H1 (cell line): ENCODE data around the gene GREM2. TPM values are rescaled to one million over a fixed set of nuclear protein-coding genes. Genes with fewer than 3 reads are reported as not detected.

ENCODE experiments used
- CTCF ChIA-PET: fragments of 300-600 bp; sonication (Branson Sonifier 250); formaldehyde crosslinking; loops from one replicate; lab custom pipeline; 2021; ENCODE audit not compliant: partially characterized antibody; lab: Charles Lee
- POLR2A ChIA-PET: fragments of 300-600 bp; sonication (Branson Sonifier 250); formaldehyde crosslinking; loops from one replicate; lab custom pipeline; 2021; ENCODE audit warnings: inconsistent platforms; ENCODE audit not compliant: partially characterized antibody; lab: Charles Lee
- DNase-seq, 2 experiments: peaks; one replicate each; pipeline versions ENCODE4 v3.0.0 to v3.0.0-alpha.2; 2010 to 2022; ENCODE audit warnings: low spot score in 2 of 2, low read depth in 1 of 2, mixed read lengths in 1 of 2
- FAIRE-seq: peaks from 2 replicates; lab custom pipeline; 2011; peaks lifted over from hg19 to GRCh38; lab: Jason Lieb, UNC
- H2AFZ ChIP-seq: 2 replicates; pipeline ENCODE4 v1.8.1; 2012; ENCODE audit warnings: low read length, inconsistent platforms
- H2AK5ac ChIP-seq: 2 replicates; pipeline ENCODE4 v1.6.1; 2013; ENCODE audit warnings: low read depth, low read length
- H2BK120ac ChIP-seq: replicated peaks from 2 replicates; pipeline ENCODE3; 2013; ENCODE audit warnings: low read depth, low read length, inconsistent platforms
- H2BK12ac ChIP-seq: 2 replicates; pipeline ENCODE4 v1.6.1; 2013; ENCODE audit warnings: low read depth, low read length
- H2BK15ac ChIP-seq: 2 replicates; pipeline ENCODE4 v1.6.1; 2013; ENCODE audit warnings: low read length
- H2BK20ac ChIP-seq: 2 replicates; pipeline ENCODE4 v1.6.1; 2013; ENCODE audit warnings: low read length
- H2BK5ac ChIP-seq: 2 replicates; pipeline ENCODE4 v1.6.1; 2013; ENCODE audit warnings: low read depth, low read length
- H3K14ac ChIP-seq: 2 replicates; pipeline ENCODE4 v1.6.1; 2013; ENCODE audit warnings: inconsistent platforms; ENCODE audit not compliant: insufficient read length
- H3K18ac ChIP-seq: 2 replicates; pipeline ENCODE4 v1.6.1; 2013; ENCODE audit warnings: low read length; ENCODE audit errors: extremely low read depth
- H3K23ac ChIP-seq: 2 replicates; pipeline ENCODE4 v1.6.1; 2013; ENCODE audit warnings: inconsistent platforms; ENCODE audit not compliant: insufficient read length
- H3K23me2 ChIP-seq: 2 replicates; pipeline ENCODE4 v1.6.1; 2013; ENCODE audit warnings: low read depth, low read length
- H3K27ac ChIP-seq: 2 replicates; pipeline ENCODE4 v1.6.1; 2011; ENCODE audit warnings: low read depth, low read length, inconsistent platforms
- H3K27me3 ChIP-seq, 4 experiments: replicated peaks in 1 of 4; 1 replicate in 1 of 4; 2 replicates in 3 of 4; pipeline versions ENCODE4 v1.6.1 to v1.8.1; 2011 to 2013; ENCODE audit warnings: low read length in 3 of 4, mild to moderate bottlenecking in 3 of 4, inconsistent platforms in 2 of 4, mixed read lengths in 2 of 4, moderate library complexity in 1 of 4; ENCODE audit not compliant: control insufficient read depth in 3 of 4, insufficient read depth in 3 of 4; ENCODE audit errors: extremely low read depth in 1 of 4
- H3K36me3 ChIP-seq, 4 experiments: 2 replicates each; pipeline versions ENCODE4 v1.6.1 to v1.8.1; 2011 to 2013; ENCODE audit warnings: mild to moderate bottlenecking in 4 of 4, low read length in 3 of 4, moderate library complexity in 2 of 4, control low read depth in 1 of 4, inconsistent platforms in 1 of 4; ENCODE audit not compliant: insufficient read depth in 4 of 4, control insufficient read depth in 2 of 4
- H3K4ac ChIP-seq: replicated peaks from 2 replicates; pipeline ENCODE3; 2013; ENCODE audit warnings: low read length, low read depth, mixed read lengths, inconsistent platforms; ENCODE audit not compliant: insufficient read length
- H3K4me1 ChIP-seq, 4 experiments: replicated peaks in 1 of 4; 1 replicate in 1 of 4; 2 replicates in 3 of 4; pipeline versions ENCODE4 v1.6.1 to v1.8.1; 2011 to 2013; ENCODE audit warnings: low read length in 3 of 4, inconsistent platforms in 2 of 4, mixed read lengths in 1 of 4; ENCODE audit not compliant: insufficient read depth in 4 of 4, control insufficient read depth in 3 of 4
- H3K4me2 ChIP-seq, 2 experiments: 2 replicates each; pipeline versions ENCODE4 v1.6.1 to v1.8.1; 2011 to 2013; ENCODE audit warnings: low read depth in 2 of 2, low read length in 2 of 2, control low read depth in 1 of 2, inconsistent platforms in 1 of 2, mild to moderate bottlenecking in 1 of 2; ENCODE audit not compliant: insufficient read depth in 1 of 2
- H3K4me3 ChIP-seq, 4 experiments: fragments of 200-600, 300-600 bp in 1 of 4; sonication (generic), shearing (Covaris generic), sonication (Bioruptor Twin) in 1 of 4; 2 replicates each; pipeline versions ENCODE4 v1.5.1 to v1.8.1; 2011 to 2016; ENCODE audit warnings: low read length in 4 of 4, low read depth in 3 of 4, control low read depth in 2 of 4, inconsistent platforms in 2 of 4, mild to moderate bottlenecking in 2 of 4, mixed read lengths in 1 of 4, moderate library complexity in 1 of 4; ENCODE audit not compliant: insufficient read depth in 2 of 4; ENCODE audit errors: extremely low read depth in 1 of 4
- H3K56ac ChIP-seq: replicated peaks from 2 replicates; pipeline ENCODE3; 2013; ENCODE audit warnings: low read depth, mild to moderate bottlenecking, mixed read lengths, low read length, inconsistent platforms; ENCODE audit not compliant: insufficient read length
- H3K79me1 ChIP-seq: 2 replicates; pipeline ENCODE4 v1.6.1; 2013; ENCODE audit warnings: low read depth, low read length, control low read depth
- H3K79me2 ChIP-seq, 2 experiments: 2 replicates each; pipeline versions ENCODE4 v1.6.1 to v1.8.1; 2012 to 2013; ENCODE audit warnings: low read length in 2 of 2, mild to moderate bottlenecking in 2 of 2, inconsistent platforms in 1 of 2; ENCODE audit not compliant: insufficient read depth in 2 of 2, control insufficient read depth in 1 of 2
- H3K9ac ChIP-seq, 4 experiments: replicated peaks in 1 of 4; 1 replicate in 1 of 4; 2 replicates in 3 of 4; pipeline versions ENCODE4 v1.6.1 to v1.8.1; 2011 to 2013; ENCODE audit warnings: low read depth in 3 of 4, low read length in 3 of 4, control low read depth in 2 of 4, mild to moderate bottlenecking in 2 of 4, moderate library complexity in 2 of 4, inconsistent platforms in 1 of 4; ENCODE audit errors: extremely low read depth in 1 of 4
- H3K9me3 ChIP-seq, 2 experiments: 2 replicates each; pipeline versions ENCODE4 v1.6.1 to v1.8.1; 2012 to 2013; ENCODE audit warnings: mild to moderate bottlenecking in 2 of 2, moderate library complexity in 2 of 2, control low read depth in 1 of 2, inconsistent platforms in 1 of 2, low read depth in 1 of 2, low read length in 1 of 2, mixed read lengths in 1 of 2; ENCODE audit not compliant: insufficient read depth in 2 of 2
- H4K20me1 ChIP-seq, 2 experiments: replicated peaks in 1 of 2; 2 replicates each; pipeline versions ENCODE3 to v1.8.1; 2011 to 2013; ENCODE audit warnings: inconsistent platforms in 2 of 2, low read length in 2 of 2, mild to moderate bottlenecking in 1 of 2; ENCODE audit not compliant: insufficient read depth in 2 of 2, control insufficient read depth in 1 of 2
- H4K5ac ChIP-seq: 2 replicates; pipeline ENCODE4 v1.6.1; 2013; ENCODE audit warnings: low read length, low read depth, mixed read lengths, inconsistent platforms; ENCODE audit not compliant: insufficient read length
- H4K8ac ChIP-seq: 2 replicates; pipeline ENCODE4 v1.8.0; 2013; ENCODE audit warnings: mild to moderate bottlenecking, moderate library complexity, low read length, inconsistent platforms; ENCODE audit not compliant: insufficient read depth; ENCODE audit errors: extremely low read depth
- H4K91ac ChIP-seq: replicated peaks from 2 replicates; pipeline ENCODE3; 2013; ENCODE audit warnings: low read length, mixed read lengths, inconsistent platforms; ENCODE audit not compliant: insufficient read length
- MAFK ChIP-seq: IDR thresholded peaks from 2 replicates; pipeline ENCODE4 v1.6.1; 2012; ENCODE audit warnings: low read depth, mild to moderate bottlenecking, improper control_type of control experiment, low read length
- WGBS, 2 experiments: shearing (Covaris generic) in 1 of 2; methylation state at CpG; one replicate each; pipeline versions ENCODE4 v1.1.6 to v1.1.7; 2013 to 2015; ENCODE audit warnings: low lambda C conversion rate in 2 of 2, mixed read lengths in 2 of 2, inconsistent platforms in 1 of 2, low coverage in 1 of 2, missing lambda C conversion rate in 1 of 2; ENCODE audit not compliant: insufficient replicate concordance in 2 of 2, insufficient coverage in 1 of 2, insufficient read length in 1 of 2; ENCODE audit errors: extremely low coverage in 1 of 2, missing lambda C conversion rate in 1 of 2; 5-methylcytosine and 5-hydroxymethylcytosine counted together
- polyA plus RNA-seq, 7 experiments: library from polyadenylated mRNA; depleted of rRNA in 3 of 7; stranded (reverse) in 5 of 7; unstranded in 2 of 7; fragments of >200 nt in 5 of 7; fragments of 200-250 nt in 2 of 7; gene quantifications; 1 replicate in 5 of 7; 2 replicates in 1 of 7; 4 replicates in 1 of 7; pipeline versions ENCODE4 v1.2.1 to v1.2.3, GENCODE V29; 2011 to 2013; ENCODE audit warnings: missing spikeins in 2 of 7, mixed read lengths in 2 of 7
- total RNA-seq: library from RNA; stranded (reverse); fragmentation: NEBNext Ultra II Directional; extraction: Animal tissue kit (Norgen Biotek cat#: 25700); gene quantifications from 2 replicates; pipeline ENCODE4 v1.2.1, GENCODE V29; 2021

GREM2 gene
- total and polyA plus RNA-seq, 2 of the 8 experiments (the other 6 are each of a cell fraction or from before 2014, with no cell fraction given) = 0.05 TPM; not detected in 1

DNA sequence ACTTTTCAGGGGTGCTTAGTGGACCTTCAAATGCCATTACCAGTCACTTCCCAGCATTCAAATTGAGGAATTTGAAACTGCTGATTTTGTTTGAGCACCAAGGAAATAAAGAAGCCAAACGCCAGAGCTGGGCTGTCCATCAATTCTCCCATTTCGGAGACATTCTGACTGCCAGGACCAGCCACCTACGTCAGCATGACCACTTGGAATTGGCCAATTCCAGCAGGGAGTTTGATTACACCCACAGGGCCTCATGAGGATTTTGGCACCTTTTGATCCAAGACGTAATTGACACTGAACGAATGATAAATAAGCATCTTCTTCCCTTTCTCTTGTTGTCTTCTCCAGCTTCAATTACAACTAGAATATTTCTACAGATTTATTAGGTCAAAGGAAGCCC, 40.2 kb downstream of the GREM2 start:
- Histone ChIP-seq H3K18ac (no peak overlapping the region), H4K20me1 (no peaks in the 10 kb centered on the region), H2BK12ac (no peak overlapping the region), H2AK5ac (no peak overlapping the region), H3K23me2 (no peaks in the 10 kb centered on the region), H4K91ac (no peak overlapping the region), H4K5ac (no peak overlapping the region), H3K9ac (no peak overlapping the region), H3K4me3 (no peak overlapping the region), H4K8ac (no peak overlapping the region), H2BK120ac (no peak overlapping the region), H3K9me3 (no peaks in the 10 kb centered on the region), H3K79me1 (no peaks in the 10 kb centered on the region), H3K79me2 (no peaks in the 10 kb centered on the region), H3K36me3 (no peaks in the 10 kb centered on the region), H3K14ac (no peak overlapping the region), H3K27me3 (no peaks in the 10 kb centered on the region), H3K4me1 (no peaks in the 10 kb centered on the region), H3K4me2 (no peak overlapping the region), H3K27ac (no peak overlapping the region), H3K23ac (no peak overlapping the region), H2BK5ac (no peak overlapping the region), H2BK15ac (no peak overlapping the region), H3K4ac (no peak overlapping the region), H2BK20ac (no peak overlapping the region), H2AFZ (no peak overlapping the region), H3K56ac (no peak overlapping the region)
- ChIA-PET CTCF (interaction anchor here (0.9 to 1.2 kb wide), 3 partner anchors 8 to 84 kb away, joined by 3 read pairs; no protein-coding TSS in a partner anchor), POLR2A (no interaction called here)
- DNase-seq (no peak), FAIRE-seq (no peak)
- WGBS, 2 experiments = 92% methylated on average over 5 of the region's 5 CpGs; no CpG with 5 or more reads in 1 of the 2 experiments
- TF ChIP-seq MAFK = no peak
